Adrenal gland (tissue), 12 donors: Measurements from ENCODE around the gene VASH1. TPM values are rescaled to one million over a fixed set of nuclear protein-coding genes. Genes with fewer than 3 reads are reported as not detected.

Experiments
- DNase-seq, 7 donors: peaks; one replicate each; pipeline ENCODE4 v3.0.0-alpha.2; 2019 to 2020
- H3K27ac ChIP-seq, 5 donors: fragments of 200-600 bp; sonication (generic) in 4 of 5; 1 replicate in 3 of 5; 2 replicates in 2 of 5; pipeline versions ENCODE4 v1.5.1 to v1.8.0; 2016 to 2020; ENCODE audit warnings: mild to moderate bottlenecking in 1 of 5
- H3K27me3 ChIP-seq: fragments of 200-600 bp; 2 replicates; pipeline ENCODE4 v1.8.0; 2021
- H3K36me3 ChIP-seq, 2 donors: fragments of 200-600 bp; replicated peaks in 1 of 2; 1 replicate in 1 of 2; 2 replicates in 1 of 2; pipeline versions ENCODE4 v1.5.1 to v1.8.0; 2018 to 2022
- H3K4me1 ChIP-seq, 2 donors: fragments of 200-600 bp; replicated peaks in 1 of 2; 1 replicate in 1 of 2; 2 replicates in 1 of 2; pipeline versions ENCODE4 v1.5.1 to v1.8.0; 2018 to 2021
- H3K4me3 ChIP-seq, 4 donors: fragments of 200-600 bp; sonication (generic) in 3 of 4; one replicate each; pipeline ENCODE4 v1.5.1; 2016 to 2018
- H3K9me3 ChIP-seq, 3 donors: fragments of 200-600 bp; sonication (generic) in 1 of 3; replicated peaks in 1 of 3; 1 replicate in 2 of 3; 2 replicates in 1 of 3; pipeline versions ENCODE4 v1.5.1 to v1.8.0; 2016 to 2021
- POLR2A ChIP-seq, 2 donors: fragments of 450-650 bp; IDR thresholded peaks; one replicate each; pipeline ENCODE4 v1.6.1; 2017; ENCODE audit warnings: antibody characterized with exemption in 2 of 2, mild to moderate bottlenecking in 2 of 2, moderate library complexity in 1 of 2
- WGBS, 4 donors: extraction: QIAGEN DNeasy Blood & Tissue Kit in 2 of 4; methylation state at CpG; one replicate each; pipeline versions ENCODE4 v1.1.5 to v1.1.7; 2013 to 2017; 5-methylcytosine and 5-hydroxymethylcytosine counted together
- intact Hi-C, 2 donors: fragments of 100-400 bp; cut with DNase I; formaldehyde crosslinking; loops; one replicate each; pipeline versions ENCODE4 v1.14.1 to v1.15.0; 2022 to 2023
- polyA plus RNA-seq, 3 donors: library from polyadenylated mRNA; stranded (reverse); fragments of 200-250 nt in 2 of 3; fragments of 350-450 nt in 1 of 3; fragmentation: Illumina TruSeq in 1 of 3; extraction: RNeasy Lipid Tissue Mini Kit (QIAGEN cat#74804) in 1 of 3; gene quantifications; one replicate each; pipeline ENCODE4 v1.2.3, GENCODE V29; 2013 to 2014
- total RNA-seq, 9 donors: library from RNA; depleted of rRNA in 4 of 9; stranded (reverse); fragments of >200 nt in 4 of 9; fragments of 120-200 nt in 1 of 9; fragmentation: NEBNext Ultra II Directional in 1 of 9; extraction: Animal tissue kit (Norgen Biotek cat#: 25700) in 1 of 9; gene quantifications; one replicate each; pipeline versions ENCODE4 v1.1.0 to v1.2.4, GENCODE V29; 2013 to 2023
- TF ChIP-seq, protein P1 (sequence below), 6 experiments: fragments of 450-650 bp in 4 of 6; fragments of 200-600 bp in 2 of 6; sonication (generic) in 1 of 6; IDR thresholded peaks; 1 replicate in 5 of 6; 2 replicates in 1 of 6; pipeline versions ENCODE4 v1.5.1 to v1.8.0; 2016 to 2021; ENCODE audit warnings: antibody characterized with exemption in 6 of 6, mild to moderate bottlenecking in 2 of 6, moderate library complexity in 1 of 6
- donor health status: healthy with polysubstance abuse.
- donor health status: Bipolar disorder and iron deficiency.
- donor health status: DM: yes; HTN: yes; CAD: no.
- donor health status: DM: no; HTN: no; CAD: no.
- donor health status: DM: no; HTN: no; CAD: no.
- donor health status: DM: yes; HTN: yes; CAD: no.

VASH1 gene
- total and polyA plus RNA-seq, 12 donors: 13.6 to 58.5 (median 23.9) TPM

DNA sequence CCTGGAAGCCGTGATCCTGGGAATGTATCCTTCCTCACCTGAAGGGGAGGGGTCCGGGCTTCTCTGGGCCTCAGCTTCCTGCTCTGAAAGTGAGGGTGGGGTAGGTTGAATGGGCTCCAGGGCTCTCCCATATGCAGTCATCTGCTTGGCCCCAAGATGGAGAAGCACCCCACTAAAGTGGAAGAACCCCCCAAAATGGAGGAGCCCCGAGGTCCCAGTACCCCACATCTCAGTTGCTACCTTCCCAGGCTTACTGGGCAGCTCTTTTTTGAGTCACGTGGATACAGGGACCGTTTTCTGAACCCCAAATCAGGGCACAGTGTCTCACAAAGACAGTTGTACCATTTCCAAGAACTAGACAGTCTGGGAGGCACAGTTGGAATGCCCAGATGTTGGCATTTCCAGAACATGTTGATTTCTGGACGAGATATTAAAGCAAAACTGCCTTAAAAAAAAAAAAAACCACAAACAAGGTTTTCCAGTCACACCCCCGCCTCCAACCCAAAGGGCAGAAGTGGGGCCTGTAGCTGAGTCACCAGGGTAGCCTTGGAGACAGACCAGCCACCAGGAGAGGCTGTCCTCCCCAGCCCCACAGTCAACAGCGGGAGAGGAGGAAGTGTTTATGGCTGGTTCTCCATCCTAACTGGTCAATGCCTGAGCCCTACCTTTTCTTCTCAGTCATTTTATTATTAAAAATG, 12.1 kb downstream of the VASH1 start:
- intact Hi-C loops: no loop called here
- 6 to 19% (median 15%) methylated on average over 7 to 8 of the region's 8 CpGs for WGBS, 4 donors
- H3K4me3 ChIP-seq: no peak overlapping the region
- H3K4me1 ChIP-seq: peaks cover 16 to 40% of the 10 kb centered on the region in 2 donors
- peak overlapping the region; percentile 19 to 90 (median 71) for H3K27ac ChIP-seq
- H3K36me3 ChIP-seq: peaks cover 0 to 5% of the 10 kb centered on the region in 2 donors
- no peak for TF ChIP-seq POLR2A (IDR thresholded peaks at IDR 0.05)
- TF ChIP-seq, protein P1, sequence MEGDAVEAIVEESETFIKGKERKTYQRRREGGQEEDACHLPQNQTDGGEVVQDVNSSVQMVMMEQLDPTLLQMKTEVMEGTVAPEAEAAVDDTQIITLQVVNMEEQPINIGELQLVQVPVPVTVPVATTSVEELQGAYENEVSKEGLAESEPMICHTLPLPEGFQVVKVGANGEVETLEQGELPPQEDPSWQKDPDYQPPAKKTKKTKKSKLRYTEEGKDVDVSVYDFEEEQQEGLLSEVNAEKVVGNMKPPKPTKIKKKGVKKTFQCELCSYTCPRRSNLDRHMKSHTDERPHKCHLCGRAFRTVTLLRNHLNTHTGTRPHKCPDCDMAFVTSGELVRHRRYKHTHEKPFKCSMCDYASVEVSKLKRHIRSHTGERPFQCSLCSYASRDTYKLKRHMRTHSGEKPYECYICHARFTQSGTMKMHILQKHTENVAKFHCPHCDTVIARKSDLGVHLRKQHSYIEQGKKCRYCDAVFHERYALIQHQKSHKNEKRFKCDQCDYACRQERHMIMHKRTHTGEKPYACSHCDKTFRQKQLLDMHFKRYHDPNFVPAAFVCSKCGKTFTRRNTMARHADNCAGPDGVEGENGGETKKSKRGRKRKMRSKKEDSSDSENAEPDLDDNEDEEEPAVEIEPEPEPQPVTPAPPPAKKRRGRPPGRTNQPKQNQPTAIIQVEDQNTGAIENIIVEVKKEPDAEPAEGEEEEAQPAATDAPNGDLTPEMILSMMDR (IDR thresholded peaks at IDR 0.05): no peak
- H3K27me3 ChIP-seq: no peaks in the 10 kb centered on the region
- peak; percentile 83 to 95 (median 94) for DNase-seq
- no peaks in the 10 kb centered on the region for H3K9me3 ChIP-seq

DNA sequence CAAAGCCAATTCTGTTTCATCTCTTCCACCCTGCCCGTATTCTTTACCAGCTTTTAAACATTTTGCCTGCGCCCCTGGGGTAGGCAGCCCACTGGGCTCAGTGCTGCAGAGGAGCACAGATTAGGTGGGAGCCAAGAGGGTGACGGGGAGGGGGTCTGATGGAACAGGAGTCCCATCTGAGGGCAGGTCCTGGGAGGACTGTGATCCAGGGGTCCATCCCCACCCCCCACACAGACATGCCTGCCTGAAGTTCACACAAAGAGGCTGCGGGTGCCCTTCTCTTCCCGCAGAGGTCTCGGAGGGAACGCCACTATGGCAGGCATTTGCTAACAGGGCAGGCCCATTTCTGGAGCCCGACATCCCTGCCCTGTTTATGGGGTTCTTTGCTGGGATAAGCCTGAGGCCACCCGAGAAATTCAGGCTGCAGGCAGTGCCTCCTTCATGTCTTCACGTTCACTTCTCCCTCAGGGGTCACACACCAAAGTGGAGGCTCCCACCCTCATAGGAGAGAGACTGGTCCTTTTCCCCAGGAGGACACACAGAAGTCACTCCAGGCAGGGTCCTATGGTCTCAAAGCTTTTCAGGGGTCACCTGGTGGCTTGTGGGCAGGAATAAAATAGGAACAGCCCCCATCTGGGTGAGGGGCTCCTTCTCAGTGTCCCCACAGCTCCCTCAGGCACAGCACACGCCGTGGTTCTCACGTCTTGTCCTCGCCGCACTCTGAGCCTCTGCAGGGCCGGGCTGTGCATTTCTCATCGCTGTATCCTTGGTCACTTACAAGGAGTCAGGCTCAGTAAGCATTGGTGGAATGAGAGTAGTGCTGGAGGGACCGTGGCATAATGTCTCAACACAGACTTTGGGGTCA, 12.9 kb downstream of the VASH1 start:
- Histone ChIP-seq H3K4me3 (no peak overlapping the region), H3K9me3 (no peaks in the 10 kb centered on the region), H3K36me3 (peaks cover 0 to 8% of the 10 kb centered on the region in 2 donors), H3K27me3 (no peaks in the 10 kb centered on the region), H3K27ac (peak overlapping the region in 2 of 5 donors; percentile 83 to 90), H3K4me1 (peaks cover 16 to 33% of the 10 kb centered on the region in 2 donors)
- TF ChIP-seq POLR2A (IDR thresholded peaks at IDR 0.05): no peak
- TF ChIP-seq, protein P1 (IDR thresholded peaks at IDR 0.05): no peak
- WGBS, 4 donors: 82 to 93% (median 87%) methylated on average over 15 to 18 of the region's 18 CpGs
- DNase-seq: peak in 1 of 7 donors; percentile 40
- intact Hi-C loops: no loop called here

DNA sequence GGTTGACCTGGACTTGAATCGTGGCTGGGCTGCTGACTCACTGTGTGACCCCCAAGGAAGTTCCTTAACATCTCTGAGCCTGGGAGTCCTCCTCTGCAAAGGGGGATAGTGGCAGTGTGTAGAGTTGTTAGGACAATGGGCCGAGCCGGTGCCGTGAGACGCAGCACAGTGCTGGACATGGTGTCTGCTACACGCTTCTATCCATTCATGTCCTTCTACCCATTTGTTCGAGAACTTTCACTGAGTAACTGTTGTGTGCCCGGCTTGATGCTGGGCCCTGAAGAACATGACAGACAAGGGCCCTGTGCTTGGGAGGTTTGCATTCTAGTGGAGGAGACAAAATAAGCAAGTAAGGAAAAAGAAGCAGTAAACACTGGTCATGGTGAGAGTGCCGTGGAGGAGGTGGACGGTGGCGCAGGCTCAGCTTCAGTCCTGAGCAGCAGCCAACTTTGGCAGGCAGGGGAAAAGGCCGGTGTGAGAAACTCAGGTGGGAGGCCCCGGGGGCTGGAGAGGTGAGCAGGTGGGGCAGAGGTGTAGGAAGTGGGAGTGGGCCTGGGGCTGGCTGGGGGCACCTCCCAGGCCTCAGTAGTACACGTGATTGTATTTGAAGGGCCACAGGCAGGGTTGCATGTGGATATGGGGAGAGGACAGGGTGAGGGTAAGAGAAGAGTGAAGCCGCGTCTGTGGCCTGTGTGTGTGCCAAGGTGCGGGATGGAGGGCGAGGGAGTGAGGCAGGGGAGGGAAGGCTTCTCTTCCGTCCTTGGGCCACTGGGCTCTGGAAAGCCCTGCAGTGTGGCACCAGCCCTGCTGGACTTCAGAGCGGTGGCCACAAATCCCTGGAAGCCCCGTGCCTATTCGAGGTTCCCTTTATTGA, 13.8 kb downstream of the VASH1 start:
- H3K9me3 ChIP-seq: no peaks in the 10 kb centered on the region
- no peaks in the 10 kb centered on the region for H3K27me3 ChIP-seq
- peaks cover 16 to 33% of the 10 kb centered on the region in 2 donors for H3K4me1 ChIP-seq
- WGBS, 4 donors: 68 to 76% (median 72%) methylated on average over 17 to 22 of the region's 22 CpGs
- peak overlapping the region in 1 of 5 donors; percentile 90 for H3K27ac ChIP-seq
- H3K4me3 ChIP-seq: no peak overlapping the region
- peak in 1 of 7 donors; percentile 48 for DNase-seq
- TF ChIP-seq, protein P1 (IDR thresholded peaks at IDR 0.05): no peak
- TF ChIP-seq POLR2A (IDR thresholded peaks at IDR 0.05): no peak
- H3K36me3 ChIP-seq: peaks cover 0 to 8% of the 10 kb centered on the region in 2 donors
- intact Hi-C loops: no loop called here
